Neural crest cell (in vitro differentiated cells): Measurements from ENCODE around the gene PPP2R2D. TPM values are rescaled to one million over a fixed set of nuclear protein-coding genes. Genes with fewer than 3 reads are reported as not detected.

Experiments
- DNase-seq: peaks from one replicate; pipeline ENCODE4 v3.0.0; 2021; ENCODE audit warnings: low read depth, mixed read lengths, low spot score
- H3K27ac Mint-ChIP-seq: one replicate; pipeline ENCODE4 v1.8.0; 2021; ENCODE audit warnings: mild to moderate bottlenecking, mixed read lengths; ENCODE audit not compliant: unreplicated experiment
- H3K27me3 Mint-ChIP-seq: 2 replicates; pipeline ENCODE4 v1.8.0; 2021; ENCODE audit warnings: low read depth, mild to moderate bottlenecking, mixed read lengths
- H3K36me3 Mint-ChIP-seq: 2 replicates; pipeline ENCODE4 v1.8.0; 2021; ENCODE audit warnings: low read depth, mild to moderate bottlenecking, mixed read lengths
- H3K4me1 Mint-ChIP-seq: 2 replicates; pipeline ENCODE4 v1.8.0; 2021; ENCODE audit warnings: mixed read lengths
- H3K4me3 Mint-ChIP-seq: one replicate; pipeline ENCODE4 v1.8.0; 2021; ENCODE audit warnings: mild to moderate bottlenecking, mixed read lengths
- H3K9me3 Mint-ChIP-seq: 2 replicates; pipeline ENCODE4 v1.8.0; 2021; ENCODE audit warnings: mixed read lengths
- long read RNA-seq: library from polyadenylated mRNA; unstranded; transcript quantifications from one replicate; pipeline ENCODE4 v2.0.0, GENCODE V29; 2020
- total RNA-seq: library from RNA; stranded (reverse); gene quantifications from 2 replicates; pipeline ENCODE4 v1.2.1, GENCODE V29; 2021
- TF ChIP-seq, protein P1 (sequence below): fragments of 200-600 bp; sonication (generic); conservative IDR thresholded peaks from 2 replicates; pipeline ENCODE4 v1.5.0; 2021; ENCODE audit warnings: antibody characterized with exemption, mild to moderate bottlenecking

Gene PPP2R2D
- total RNA-seq: 39.3 and 45.0 TPM in 2 replicates
- long read RNA-seq, partial matches to known transcripts: 5 of 6 reads
- long read RNA-seq, other reads (novel, unspliced or antisense): 1 of 6 reads

GRCh38 chr10:131900350-131901152, at the start of gene PPP2R2D:
TSS of gene PPP2R2D (plus strand) at chr10:131901008. CDS start at chr10:131901149, 141 bp downstream.
- TF ChIP-seq, protein P1, sequence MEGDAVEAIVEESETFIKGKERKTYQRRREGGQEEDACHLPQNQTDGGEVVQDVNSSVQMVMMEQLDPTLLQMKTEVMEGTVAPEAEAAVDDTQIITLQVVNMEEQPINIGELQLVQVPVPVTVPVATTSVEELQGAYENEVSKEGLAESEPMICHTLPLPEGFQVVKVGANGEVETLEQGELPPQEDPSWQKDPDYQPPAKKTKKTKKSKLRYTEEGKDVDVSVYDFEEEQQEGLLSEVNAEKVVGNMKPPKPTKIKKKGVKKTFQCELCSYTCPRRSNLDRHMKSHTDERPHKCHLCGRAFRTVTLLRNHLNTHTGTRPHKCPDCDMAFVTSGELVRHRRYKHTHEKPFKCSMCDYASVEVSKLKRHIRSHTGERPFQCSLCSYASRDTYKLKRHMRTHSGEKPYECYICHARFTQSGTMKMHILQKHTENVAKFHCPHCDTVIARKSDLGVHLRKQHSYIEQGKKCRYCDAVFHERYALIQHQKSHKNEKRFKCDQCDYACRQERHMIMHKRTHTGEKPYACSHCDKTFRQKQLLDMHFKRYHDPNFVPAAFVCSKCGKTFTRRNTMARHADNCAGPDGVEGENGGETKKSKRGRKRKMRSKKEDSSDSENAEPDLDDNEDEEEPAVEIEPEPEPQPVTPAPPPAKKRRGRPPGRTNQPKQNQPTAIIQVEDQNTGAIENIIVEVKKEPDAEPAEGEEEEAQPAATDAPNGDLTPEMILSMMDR: peak; percentile 6
- DNase-seq: peak; percentile 90
- peak within 1 kb of the TSS; percentile 94 for H3K4me3 Mint-ChIP-seq
- H3K9me3 Mint-ChIP-seq: no peaks in the 10 kb centered on the region
- peaks cover 24% of the 10 kb centered on the region for H3K4me1 Mint-ChIP-seq
- no peaks in the 10 kb centered on the region for H3K36me3 Mint-ChIP-seq
- peak within 1 kb of the TSS; percentile 89 for H3K27ac Mint-ChIP-seq
- H3K27me3 Mint-ChIP-seq: peaks cover 31% of the 10 kb centered on the region

GRCh38 chr10:131851346-131851745, 49.5 kb upstream of the PPP2R2D start:
- peaks cover 15% of the 10 kb centered on the region for H3K27me3 Mint-ChIP-seq
- no peak overlapping the region for H3K27ac Mint-ChIP-seq
- H3K4me3 Mint-ChIP-seq: peak overlapping the region; percentile 75
- H3K4me1 Mint-ChIP-seq: peaks cover 4% of the 10 kb centered on the region
- H3K36me3 Mint-ChIP-seq: no peaks in the 10 kb centered on the region
- TF ChIP-seq, protein P1: no peak
- peaks cover 6% of the 10 kb centered on the region for H3K9me3 Mint-ChIP-seq
- DNase-seq: no peak

DNA sequence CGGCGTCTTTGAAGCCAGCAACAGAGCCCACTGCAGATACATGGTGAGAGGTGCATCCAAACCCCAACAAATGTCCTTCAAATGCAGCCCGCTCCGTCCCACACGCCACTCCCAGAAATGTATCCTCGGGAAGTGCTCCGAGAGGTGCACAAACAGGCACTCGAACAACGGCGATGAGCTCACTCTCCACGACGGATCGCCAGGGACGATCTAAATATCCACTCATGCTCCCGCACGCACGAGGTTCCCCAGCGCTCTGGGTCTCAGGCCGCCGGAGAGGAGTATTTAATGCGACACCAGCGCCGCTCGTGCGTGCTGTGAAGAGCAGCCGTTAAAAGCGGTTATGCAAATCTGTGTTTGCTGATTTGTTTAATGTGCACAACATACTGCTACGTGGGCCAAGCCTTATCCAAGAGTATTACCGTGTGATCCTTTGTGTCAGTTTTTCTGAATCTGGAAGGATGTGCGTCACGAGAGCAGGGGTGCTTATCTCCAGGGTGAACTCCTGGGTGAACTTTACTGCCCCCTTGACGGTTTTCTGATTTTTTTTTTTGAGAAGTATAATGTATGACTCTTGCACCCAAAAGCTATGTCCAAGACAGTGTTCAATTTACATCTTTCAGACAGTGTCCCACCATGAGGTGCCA, 48.5 kb upstream of the PPP2R2D start:
- Mint-ChIP-seq H3K4me3 (no peak overlapping the region), H3K4me1 (peaks cover 4% of the 10 kb centered on the region), H3K27me3 (peaks cover 15% of the 10 kb centered on the region), H3K9me3 (peaks cover 6% of the 10 kb centered on the region), H3K36me3 (no peaks in the 10 kb centered on the region), H3K27ac (no peak overlapping the region)
- no peak for DNase-seq
- TF ChIP-seq, protein P1: no peak

DNA sequence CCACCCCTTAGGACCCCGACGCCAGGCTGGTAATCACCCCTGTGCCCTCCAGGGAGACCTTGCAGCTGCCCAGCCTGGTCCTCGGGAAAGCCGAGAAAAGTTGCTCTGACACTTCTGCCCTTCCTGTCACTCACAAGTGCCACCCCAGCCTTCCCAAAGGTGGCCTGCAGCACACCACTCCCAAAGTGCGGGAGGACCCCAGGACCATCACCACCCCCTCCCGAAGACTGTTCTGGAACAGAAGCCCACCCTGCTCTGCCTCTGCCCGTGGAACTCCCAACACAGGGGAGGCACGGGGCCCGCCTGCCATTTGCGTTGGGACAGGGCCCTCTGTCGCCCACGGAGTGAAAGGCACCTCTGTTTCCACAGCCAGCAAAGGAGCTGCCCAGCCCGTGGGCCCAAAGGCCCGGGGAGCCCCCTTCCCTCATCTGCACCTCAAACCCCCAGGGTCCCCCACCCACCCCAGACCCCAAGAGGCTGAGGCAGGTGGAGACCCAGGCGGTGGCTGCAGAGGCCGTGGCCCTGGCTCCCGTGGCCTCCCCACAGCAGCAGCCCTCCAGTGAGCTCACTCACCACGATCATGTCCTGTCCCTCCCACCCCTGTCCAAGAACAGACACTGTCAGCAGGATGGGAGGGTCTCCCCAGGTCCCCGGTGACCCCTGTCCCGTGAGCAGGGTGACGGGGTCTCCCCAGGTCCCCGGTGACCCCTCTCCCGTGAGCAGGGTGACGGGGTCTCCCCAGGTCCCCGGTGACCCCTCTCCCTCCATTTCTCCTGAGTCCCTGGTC, 47.8 kb upstream of the PPP2R2D start:
- H3K4me3 Mint-ChIP-seq: no peak overlapping the region
- H3K4me1 Mint-ChIP-seq: peaks cover 4% of the 10 kb centered on the region
- H3K9me3 Mint-ChIP-seq: peaks cover 6% of the 10 kb centered on the region
- no peak for DNase-seq
- no peaks in the 10 kb centered on the region for H3K36me3 Mint-ChIP-seq
- TF ChIP-seq, protein P1: no peak
- H3K27me3 Mint-ChIP-seq: peaks cover 15% of the 10 kb centered on the region
- no peak overlapping the region for H3K27ac Mint-ChIP-seq

- no peak for DNase-seq
- TF ChIP-seq, protein P1: no peak
- no peak overlapping the region for H3K27ac Mint-ChIP-seq
- H3K9me3 Mint-ChIP-seq: peaks cover 6% of the 10 kb centered on the region
- no peak overlapping the region for H3K4me3 Mint-ChIP-seq
- H3K27me3 Mint-ChIP-seq: peaks cover 15% of the 10 kb centered on the region
- no peaks in the 10 kb centered on the region for H3K36me3 Mint-ChIP-seq
- peaks cover 4% of the 10 kb centered on the region for H3K4me1 Mint-ChIP-seq
Observed at GRCh38 chr10:131853610-131853964, 47.2 kb upstream of the PPP2R2D start.
